IPS DF 19.7 (cell line): ENCODE measurements around the gene PLA2G4E.

Experiments used
- DNase-seq: peaks from one replicate; pipeline ENCODE4 v3.0.0-alpha.2; 2013; ENCODE audit warnings: low read depth, low spot score

Gene PLA2G4E

GRCh38 chr15:41978534-41978933, 42.3 kb downstream of the PLA2G4E start:
- no peak for DNase-seq

DNA sequence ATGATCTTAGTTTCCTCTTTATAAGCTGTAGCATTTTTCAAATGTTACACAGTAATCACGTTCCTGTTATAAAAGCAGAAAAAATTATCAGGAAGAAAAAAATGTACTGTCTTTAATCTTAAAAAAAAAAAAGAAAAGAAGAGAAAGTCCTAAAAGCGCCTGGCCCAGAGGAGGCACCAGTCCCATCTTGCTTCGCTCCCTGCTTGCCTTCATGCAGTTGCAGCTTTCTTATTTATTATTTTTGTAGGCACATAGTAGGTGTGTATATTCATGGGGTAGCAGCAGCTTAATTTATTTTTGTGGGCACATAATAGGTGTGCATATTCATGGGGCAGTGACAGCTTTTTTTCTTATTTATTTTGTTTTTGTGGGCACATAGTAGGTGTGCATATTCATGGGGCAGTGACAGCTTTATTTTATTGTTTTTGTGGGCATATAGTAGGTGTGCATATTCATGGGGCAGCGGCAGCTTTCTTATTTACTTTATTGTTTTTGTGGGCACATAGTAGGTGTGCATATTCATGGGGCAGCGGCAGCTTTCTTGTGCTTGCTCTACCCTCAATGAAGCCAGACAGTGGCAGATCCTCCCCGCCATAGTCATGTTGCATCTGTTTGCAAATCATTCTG, 43.0 kb downstream of the PLA2G4E start:
- no peak for DNase-seq

- DNase-seq: no peak
Measured at GRCh38 chr15:41975669-41976068, 45.2 kb downstream of the PLA2G4E start.

DNA sequence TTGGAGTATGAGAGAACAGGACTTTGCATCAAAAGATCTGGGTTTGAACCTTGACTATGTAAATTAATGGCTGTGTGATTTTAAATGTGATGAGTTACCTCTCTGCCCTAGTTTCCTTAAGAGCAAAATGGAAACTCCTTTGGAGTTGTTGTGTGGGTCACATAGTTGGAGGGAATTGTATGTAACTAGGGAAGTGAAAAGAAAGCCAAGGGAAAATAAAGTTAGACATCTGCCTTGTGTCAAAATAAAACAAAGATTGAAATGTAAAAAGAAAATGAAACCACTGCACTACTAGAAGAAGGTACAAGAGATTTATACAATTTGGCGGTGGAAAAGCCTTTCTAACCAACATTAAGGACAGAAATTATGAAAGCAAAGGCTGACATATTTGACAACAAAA, 46.8 kb downstream of the PLA2G4E start:
- no peak for DNase-seq

DNA sequence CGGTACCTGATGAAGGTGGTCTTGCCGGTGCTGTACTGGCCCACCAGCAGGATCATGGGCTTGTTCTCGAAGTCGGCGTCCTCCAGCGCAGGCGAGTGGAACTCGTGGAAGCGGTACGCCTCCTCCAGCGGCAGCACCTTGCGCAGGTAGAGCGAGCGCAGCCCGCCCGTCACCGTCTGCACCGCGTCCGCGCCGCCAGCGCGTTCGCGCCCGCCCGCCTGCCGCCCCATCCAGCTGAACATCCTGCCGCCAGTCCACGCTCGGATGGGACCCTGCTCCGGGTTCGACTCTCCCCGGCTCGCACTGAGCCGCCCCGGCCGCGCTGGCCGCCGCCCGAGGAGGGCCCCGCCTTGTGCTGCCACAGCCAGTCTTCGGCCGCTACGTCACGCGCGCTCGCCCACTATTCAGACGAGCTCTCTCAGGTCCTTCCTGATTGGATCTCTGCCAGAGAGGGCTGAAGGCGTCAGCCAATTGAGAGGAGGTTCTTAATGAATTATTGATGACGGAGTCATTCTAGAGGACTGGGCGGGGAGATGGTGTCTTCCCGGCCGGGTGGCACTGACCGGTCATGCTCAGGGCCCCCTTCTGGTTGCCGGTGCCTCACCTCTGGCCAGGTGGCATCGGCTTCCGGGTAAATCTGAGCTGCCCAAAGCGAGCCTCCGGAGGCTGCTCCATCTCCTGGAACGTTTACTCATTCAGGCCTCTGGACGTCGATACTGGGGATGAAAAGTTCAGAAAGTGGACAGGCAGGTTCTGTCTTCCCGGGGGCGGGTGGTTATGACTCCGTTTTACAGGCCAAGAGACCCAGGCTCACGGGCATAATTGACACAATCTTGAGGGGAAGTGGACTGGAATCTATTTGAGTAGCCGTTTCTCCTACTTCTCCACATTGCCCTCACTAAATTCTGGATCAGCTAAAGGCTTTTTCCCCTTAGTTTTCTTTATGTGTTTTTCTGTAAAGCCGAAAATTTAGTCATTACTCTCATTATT, 48.3 kb downstream of the PLA2G4E start, which contains the start of gene EHD4:
TSS of gene EHD4 (minus strand) at position 305 of the 990 bp plus-strand sequence. CDS start at position 242, 63 bp downstream.
- peak; percentile 98 for DNase-seq

DNA sequence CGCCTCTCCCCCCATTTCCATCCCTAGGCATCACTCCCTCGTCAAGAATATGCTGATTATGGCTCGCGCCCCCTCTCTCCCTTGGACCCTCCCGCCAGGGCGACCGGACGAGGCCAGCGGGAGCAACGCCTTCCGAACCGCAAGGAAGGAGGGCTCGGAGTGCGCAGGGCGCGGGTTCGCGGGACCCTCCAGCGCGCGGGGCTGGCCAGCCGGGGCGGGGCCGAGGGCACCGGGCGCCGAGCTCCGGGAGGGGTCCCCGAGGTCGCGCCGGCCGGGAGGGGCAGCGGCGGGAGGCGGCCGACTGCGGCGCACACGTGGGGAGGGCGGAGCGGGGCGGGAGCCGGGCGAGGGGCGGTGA, 49.0 kb downstream of the PLA2G4E start:
- no peak for DNase-seq

GRCh38 chr15:41971089-41971894, 49.5 kb downstream of the PLA2G4E start:
- no peak for DNase-seq

DNA sequence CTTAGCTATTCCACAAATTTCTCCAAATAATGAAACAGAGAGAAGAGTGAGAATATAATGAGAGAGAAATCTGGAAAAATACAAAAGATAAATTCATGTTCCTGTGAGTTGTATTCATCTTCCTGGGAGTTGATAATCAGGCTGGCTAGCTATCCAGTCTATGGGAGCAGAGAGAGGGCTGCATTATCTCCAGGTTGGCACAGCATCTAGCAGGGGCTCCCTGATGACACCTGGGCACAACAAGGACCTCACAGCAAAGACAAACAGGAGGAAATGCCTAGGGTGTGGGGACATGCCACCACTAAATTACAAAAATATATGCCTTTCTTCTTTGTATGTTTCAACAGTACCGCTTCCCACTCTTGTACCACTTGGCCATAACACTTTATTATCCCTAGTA, 50.4 kb downstream of the PLA2G4E start:
- DNase-seq: no peak

DNA sequence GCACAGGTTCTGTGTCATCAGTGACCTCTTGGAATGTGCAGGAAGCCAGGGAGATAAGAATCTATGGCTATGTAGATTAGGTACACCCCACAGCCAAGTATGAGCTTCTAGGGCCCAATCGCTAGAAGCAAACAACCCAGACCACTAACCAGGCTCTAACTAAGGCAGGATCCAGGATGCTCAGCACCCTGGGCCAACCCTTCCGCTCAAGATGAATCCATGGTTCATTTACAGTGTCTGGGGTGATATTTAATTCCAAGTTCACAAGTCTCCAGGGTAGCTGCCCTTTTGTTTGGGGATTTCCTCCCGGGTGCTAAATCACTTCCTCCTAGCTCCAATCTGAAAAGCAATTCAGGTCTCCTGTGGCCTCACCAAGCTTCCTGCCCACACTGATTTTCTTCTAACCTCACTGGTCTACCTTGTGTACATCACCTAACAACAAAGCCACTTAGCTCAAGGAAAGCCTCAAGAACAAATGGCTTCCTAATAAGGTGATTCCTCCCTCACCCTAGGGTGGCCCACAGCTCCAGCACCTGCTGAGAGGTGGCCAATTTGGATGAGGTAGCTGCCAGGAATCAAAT, 50.9 kb downstream of the PLA2G4E start:
- DNase-seq: no peak

GRCh38 chr15:41968701-41969100, 52.1 kb downstream of the PLA2G4E start:
- DNase-seq: no peak

GRCh38 chr15:41967506-41968206, 53.2 kb downstream of the PLA2G4E start:
- no peak for DNase-seq

GRCh38 chr15:41966920-41967465, 53.8 kb downstream of the PLA2G4E start:
- no peak for DNase-seq

DNA sequence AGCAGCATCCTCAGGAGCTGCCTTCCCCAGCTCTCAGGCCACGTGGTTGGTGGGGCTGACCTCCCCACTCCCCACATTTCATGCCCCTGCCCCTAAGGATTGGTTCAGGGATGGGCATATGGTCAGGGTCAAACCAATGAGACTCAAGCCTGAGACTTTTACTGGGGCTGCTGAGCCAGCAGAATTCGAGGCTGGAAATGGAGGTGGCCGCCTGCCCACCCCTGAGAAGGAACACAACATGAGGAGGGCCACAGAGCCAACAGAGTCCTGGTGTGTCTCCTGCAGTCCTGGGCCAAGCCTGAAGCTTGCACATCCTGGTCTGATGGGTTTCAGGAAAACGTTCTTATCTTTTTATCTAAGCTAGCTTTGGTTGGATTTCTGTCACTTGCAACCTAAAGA, 54.4 kb downstream of the PLA2G4E start:
- no peak for DNase-seq

GRCh38 chr15:41965441-41966413, 55.1 kb downstream of the PLA2G4E start:
- no peak for DNase-seq

DNA sequence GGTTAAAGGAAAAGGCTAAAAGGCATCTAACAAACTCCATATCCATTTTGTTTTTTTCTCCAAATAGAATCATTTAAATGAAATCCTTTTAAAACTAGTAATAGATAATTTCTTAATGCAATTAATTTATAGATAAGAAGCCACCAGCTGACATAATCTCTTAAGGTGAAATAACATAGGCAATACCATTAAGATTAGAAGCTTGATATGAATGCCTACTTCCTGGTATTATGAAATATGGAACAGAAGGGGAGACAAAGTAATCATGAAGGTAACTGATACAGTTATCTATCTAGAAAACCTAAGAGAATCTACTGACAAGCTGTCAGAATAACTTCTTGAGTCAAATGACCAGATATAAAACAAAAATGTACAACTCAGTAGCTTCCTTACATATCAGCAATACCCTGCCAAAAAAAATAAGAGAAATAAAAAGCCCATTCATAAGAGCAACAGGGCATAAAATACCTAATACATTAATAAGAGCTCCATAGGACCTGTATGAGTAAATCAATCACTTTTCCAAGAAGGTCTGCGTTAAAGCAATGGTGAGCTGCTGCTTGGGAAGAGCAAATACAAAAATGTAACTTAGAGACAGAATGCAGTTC, 59.1 kb downstream of the PLA2G4E start:
- DNase-seq: no peak

GRCh38 chr15:41961001-41961518, 59.8 kb downstream of the PLA2G4E start:
- DNase-seq: no peak

DNA sequence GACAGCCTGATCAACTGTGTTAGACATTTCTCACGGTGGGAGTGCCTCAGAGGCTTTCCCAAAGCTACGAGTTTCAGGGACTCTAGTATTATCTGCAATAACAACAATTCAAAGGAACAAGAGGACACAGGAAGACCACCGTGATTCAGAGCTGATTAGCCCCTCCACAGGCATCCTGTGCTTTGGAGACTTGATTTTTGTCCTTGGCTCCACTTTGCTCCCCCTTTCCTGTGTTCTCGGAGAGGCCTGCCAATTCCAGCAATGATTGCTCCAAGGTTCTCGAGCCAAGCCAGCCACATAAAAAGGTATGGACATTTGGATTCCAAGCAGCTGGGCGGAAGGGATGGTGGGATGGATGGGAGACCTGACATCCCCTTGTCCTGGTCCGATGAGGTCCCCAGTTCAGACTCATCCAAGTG, 62.8 kb downstream of the PLA2G4E start:
- DNase-seq: no peak

GRCh38 chr15:41957021-41957897, 63.6 kb downstream of the PLA2G4E start:
- no peak for DNase-seq
